HEK293 (cell line): Measurements from ENCODE around the gene GPHN.
"Not testable (repeated sequence)": the region's sequence is repeated elsewhere in the genome, so short reads cannot be mapped to it uniquely, and the experiment has no call there.

Experiments
- ZNF121 ChIP-seq: fragments of 450-650 bp; formaldehyde crosslinking; IDR thresholded peaks from 2 replicates; pipeline ENCODE4 v1.5.1; 2016; ENCODE audit warnings: missing biosample characterization, missing genetic modification characterization
- ZNF221 ChIP-seq: fragments of 450-650 bp; formaldehyde crosslinking; IDR thresholded peaks from 2 replicates; pipeline ENCODE4 v1.5.1; 2017; ENCODE audit warnings: missing biosample characterization, missing genetic modification characterization, borderline replicate concordance
- ZNF530 ChIP-seq: fragments of 450-650 bp; formaldehyde crosslinking; IDR thresholded peaks from 2 replicates; pipeline ENCODE4 v1.5.1; 2016; ENCODE audit warnings: low read depth, missing biosample characterization, missing genetic modification characterization
- TF ChIP-seq, protein P1 (sequence below): fragments of 450-650 bp; formaldehyde crosslinking; IDR thresholded peaks from 2 replicates; pipeline ENCODE4 v1.5.1; 2016; ENCODE audit warnings: missing biosample characterization, missing genetic modification characterization
- TF ChIP-seq, protein P2 (sequence below): fragments of 450-650 bp; formaldehyde crosslinking; IDR thresholded peaks from 2 replicates; pipeline ENCODE4 v1.5.1; 2017; ENCODE audit warnings: missing biosample characterization, mild to moderate bottlenecking, missing genetic modification characterization, moderate library complexity
- TF ChIP-seq, protein P3 (sequence below): fragments of 450-650 bp; formaldehyde crosslinking; IDR thresholded peaks from 2 replicates; pipeline ENCODE4 v1.5.1; 2016; ENCODE audit warnings: missing biosample characterization, missing genetic modification characterization

DNA sequence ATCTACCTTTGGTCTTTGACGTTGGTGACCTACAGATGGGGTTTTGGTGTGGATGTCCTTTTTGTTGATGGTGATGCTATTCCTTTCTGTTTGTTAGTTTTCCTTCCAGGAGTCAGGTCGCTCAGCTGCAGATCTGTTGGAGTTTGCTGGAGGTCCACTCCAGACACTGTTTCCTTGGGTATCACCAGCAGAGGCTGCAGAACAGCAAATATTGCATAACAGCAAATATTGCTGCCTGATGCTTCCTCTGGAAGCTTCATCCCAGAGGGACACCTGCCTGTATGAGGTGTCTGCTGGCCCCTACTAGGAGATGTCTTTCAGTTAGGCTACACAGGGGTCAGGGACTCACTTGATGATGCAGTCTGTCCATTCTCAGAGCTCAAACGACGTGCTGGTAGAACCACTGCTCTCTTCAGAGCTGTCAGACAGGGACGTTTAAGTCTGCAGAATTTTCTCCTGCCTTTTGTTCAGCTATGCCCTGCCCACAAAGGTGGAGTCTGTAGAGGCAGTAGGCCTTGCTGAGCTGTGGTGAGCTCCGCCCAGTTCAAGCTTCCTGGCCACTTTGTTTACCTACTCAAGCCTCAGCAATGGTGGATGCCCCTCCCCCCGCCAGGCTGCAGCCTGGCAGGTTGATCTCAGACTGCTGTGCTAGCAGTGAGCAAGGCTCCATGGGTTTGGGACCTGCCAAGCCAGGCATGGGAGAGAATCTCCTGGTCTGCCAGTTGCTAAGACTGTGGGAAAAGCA lies 559.3 kb downstream of the GPHN start:
- TF ChIP-seq ZNF121, ZNF221, ZNF530 (tag by site-specific recombination): not testable (repeated sequence)
- TF ChIP-seq, protein P1, sequence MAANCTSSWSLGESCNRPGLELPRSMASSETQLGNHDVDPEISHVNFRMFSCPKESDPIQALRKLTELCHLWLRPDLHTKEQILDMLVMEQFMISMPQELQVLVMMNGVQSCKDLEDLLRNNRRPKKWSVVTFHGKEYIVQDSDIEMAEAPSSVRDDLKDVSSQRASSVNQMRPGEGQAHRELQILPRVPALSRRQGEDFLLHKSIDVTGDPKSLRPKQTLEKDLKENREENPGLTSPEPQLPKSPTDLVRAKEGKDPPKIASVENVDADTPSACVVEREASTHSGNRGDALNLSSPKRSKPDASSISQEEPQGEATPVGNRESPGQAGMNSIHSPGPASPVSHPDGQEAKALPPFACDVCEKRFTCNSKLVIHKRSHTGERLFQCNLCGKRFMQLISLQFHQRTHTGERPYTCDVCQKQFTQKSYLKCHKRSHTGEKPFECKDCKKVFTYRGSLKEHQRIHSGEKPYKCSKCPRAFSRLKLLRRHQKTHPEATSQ (tag by site-specific recombination): not testable (repeated sequence)
- TF ChIP-seq, protein P2, sequence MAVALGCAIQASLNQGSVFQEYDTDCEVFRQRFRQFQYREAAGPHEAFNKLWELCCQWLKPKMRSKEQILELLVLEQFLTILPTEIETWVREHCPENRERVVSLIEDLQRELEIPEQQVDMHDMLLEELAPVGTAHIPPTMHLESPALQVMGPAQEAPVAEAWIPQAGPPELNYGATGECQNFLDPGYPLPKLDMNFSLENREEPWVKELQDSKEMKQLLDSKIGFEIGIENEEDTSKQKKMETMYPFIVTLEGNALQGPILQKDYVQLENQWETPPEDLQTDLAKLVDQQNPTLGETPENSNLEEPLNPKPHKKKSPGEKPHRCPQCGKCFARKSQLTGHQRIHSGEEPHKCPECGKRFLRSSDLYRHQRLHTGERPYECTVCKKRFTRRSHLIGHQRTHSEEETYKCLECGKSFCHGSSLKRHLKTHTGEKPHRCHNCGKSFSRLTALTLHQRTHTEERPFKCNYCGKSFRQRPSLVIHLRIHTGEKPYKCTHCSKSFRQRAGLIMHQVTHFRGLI (tag by site-specific recombination): not testable (repeated sequence)
- TF ChIP-seq, protein P3, sequence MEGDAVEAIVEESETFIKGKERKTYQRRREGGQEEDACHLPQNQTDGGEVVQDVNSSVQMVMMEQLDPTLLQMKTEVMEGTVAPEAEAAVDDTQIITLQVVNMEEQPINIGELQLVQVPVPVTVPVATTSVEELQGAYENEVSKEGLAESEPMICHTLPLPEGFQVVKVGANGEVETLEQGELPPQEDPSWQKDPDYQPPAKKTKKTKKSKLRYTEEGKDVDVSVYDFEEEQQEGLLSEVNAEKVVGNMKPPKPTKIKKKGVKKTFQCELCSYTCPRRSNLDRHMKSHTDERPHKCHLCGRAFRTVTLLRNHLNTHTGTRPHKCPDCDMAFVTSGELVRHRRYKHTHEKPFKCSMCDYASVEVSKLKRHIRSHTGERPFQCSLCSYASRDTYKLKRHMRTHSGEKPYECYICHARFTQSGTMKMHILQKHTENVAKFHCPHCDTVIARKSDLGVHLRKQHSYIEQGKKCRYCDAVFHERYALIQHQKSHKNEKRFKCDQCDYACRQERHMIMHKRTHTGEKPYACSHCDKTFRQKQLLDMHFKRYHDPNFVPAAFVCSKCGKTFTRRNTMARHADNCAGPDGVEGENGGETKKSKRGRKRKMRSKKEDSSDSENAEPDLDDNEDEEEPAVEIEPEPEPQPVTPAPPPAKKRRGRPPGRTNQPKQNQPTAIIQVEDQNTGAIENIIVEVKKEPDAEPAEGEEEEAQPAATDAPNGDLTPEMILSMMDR (tag by site-specific recombination): not testable (repeated sequence)
